ENCODE results near the gene OR4D11.

Gene OR4D11

GRCh38 chr11:59550368-59550841 is 47.0 kb downstream of the OR4D11 start:
- DNase-seq, result peak; percentile 98

- DNase-seq, result peak; percentile 96
These were observed 47.7 kb downstream of the OR4D11 start for GRCh38 chr11:59550842-59551658.

GRCh38 chr11:59551659-59552521 is 48.5 kb downstream of the OR4D11 start:
- DNase-seq, result peak; percentile 87

- no peak for DNase-seq
These were observed 49.5 kb downstream of the OR4D11 start for GRCh38 chr11:59552844-59553243.

GRCh38 chr11:59553323-59553722 is 49.9 kb downstream of the OR4D11 start:
- no peak for DNase-seq
